ENCODE measurements around the gene CYLD.

Gene CYLD

DNA sequence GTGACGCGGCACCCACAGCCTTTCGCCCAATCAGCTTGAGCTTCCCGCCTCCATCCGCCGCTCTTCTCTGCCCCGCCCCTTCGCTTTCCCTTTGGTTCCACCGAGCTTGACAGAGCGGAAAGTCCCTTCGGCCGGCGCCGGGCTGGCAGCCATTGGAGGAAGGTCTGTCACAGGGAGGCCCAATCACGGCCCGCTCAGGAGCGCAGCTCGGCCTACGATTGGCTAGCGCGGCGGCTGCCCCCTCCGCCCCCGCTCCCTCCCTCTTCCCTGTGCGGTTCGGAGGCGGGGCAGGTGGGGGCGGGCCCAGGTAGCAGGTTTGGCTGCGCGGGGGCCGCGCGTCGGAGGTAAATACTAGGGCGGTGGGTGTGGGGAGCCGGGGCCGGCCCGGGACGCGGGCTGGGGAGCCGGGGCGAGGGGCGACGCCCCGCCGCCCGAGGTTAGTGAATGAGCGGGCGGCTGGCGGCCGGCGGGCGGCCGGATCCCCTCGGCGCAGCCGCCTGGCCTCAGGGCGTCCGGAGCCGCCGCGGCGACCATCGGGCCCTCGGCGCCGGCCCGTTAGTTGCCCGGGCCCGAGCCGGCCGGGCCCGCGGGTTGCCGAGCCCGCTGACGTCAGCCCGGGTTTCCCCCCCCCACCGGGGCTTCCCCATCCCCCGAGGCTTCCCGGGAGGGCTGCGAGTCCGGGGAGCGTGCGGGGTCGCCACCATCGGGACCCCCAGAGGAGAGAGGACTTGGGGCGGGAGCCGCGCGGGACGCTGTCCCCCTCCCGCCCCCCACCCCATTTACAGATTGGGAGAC, at the start of gene CYLD:
Gene CYLD, plus strand, starts transcription at position 306 of the 795 bp plus-strand sequence. CDS start 7,613 bp downstream, outside the sequence.
- no peak for TF ChIP-seq ZNF274 (IDR thresholded peaks at IDR 0.05; ENCODE audit: low read depth, low read length)
- H3K4me3 ChIP-seq (ENCODE audit: low read length): peak within 1 kb of the TSS; percentile 72

DNA sequence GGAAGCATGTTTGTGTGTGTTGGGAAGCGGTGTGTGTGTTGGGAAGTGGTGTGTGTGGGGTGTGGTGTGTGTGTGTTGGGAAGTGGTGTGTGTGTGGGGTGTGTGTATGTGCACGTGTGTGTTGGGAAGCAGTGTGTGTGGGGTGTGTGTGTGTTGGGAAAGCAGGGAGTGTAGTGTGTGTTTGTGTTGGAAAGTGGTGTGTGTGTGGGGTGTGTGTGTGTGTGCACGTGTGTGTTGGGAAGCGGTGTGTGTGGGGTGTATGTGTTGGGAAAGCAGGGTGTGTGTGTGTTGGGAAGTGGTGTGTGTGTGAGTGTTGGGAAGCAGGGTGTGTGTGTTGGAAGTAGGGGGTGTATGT, 49.3 kb upstream of the CYLD start:
- no peak overlapping the region for H3K4me3 ChIP-seq (ENCODE audit: low read length)
- no peak for TF ChIP-seq ZNF274 (IDR thresholded peaks at IDR 0.05; ENCODE audit: low read depth, low read length)

DNA sequence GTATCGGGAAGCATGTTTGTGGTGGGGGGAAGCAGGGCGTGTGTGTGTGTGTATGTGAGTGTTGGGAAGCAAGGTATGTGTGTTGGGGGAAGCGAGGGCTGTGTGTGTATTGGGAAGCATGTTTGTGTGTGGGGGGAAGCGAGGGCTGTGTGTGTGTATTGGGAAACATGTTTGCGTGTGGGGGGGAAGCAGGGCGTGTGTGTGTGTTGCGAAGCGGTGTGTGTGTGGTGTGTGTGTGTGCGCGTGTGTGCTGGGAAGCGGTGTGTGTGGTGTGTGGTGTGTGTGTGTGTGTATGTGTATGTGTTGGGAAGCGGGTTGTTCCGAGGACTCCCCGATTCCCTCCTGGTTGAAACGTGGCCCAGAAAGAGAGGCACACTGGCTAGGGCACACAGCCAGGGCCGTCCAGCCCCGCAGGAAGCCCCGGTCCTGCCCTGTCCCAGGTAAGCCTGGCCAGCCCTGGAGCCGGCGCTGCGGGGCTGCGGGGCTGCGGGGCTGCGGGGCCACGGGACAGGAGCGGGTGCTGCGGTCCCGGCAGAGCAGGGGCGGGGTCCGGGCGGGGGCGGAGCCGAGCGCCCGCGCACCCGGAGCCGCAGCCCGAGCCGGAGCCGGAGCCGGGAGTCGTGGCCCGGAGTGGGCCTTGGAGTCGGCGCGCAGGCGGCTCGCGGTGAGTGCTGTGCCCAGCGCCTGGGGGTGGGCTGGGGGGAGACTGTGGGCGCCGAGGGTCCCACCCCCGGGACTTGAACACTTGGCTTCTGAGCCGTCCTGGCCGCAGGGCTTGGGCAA, 48.7 kb upstream of the CYLD start, which contains the start of gene NOD2:
Gene NOD2, plus strand, starts transcription at position 608 of the 783 bp plus-strand sequence. CDS start 5,890 bp downstream, outside the sequence.
- no peak for TF ChIP-seq ZNF274 (IDR thresholded peaks at IDR 0.05; ENCODE audit: low read depth, low read length)
- peak within 1 kb of the TSS; percentile 77 for H3K4me3 ChIP-seq (ENCODE audit: low read length)

DNA sequence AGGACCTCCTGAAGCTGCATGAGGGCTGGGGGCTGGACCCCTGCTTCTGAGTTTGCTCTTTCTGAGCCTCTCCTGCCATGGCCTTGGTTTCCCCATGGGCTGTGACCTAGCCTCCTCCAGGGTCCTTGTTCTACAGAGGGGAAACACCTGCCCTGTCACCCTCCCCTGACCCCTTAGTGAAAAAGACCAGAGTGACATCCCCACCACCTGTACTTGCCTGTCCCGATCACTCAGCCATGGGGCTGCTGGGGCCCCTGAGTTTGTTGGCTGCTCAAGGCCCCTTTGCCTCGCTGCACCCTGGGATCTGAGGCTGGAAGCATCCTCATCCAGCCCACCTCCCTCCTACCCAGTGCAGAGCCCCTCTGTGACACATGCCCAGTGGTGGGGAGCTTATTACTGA, 47.7 kb upstream of the CYLD start:
- no peak for TF ChIP-seq ZNF274 (IDR thresholded peaks at IDR 0.05; ENCODE audit: low read depth, low read length)
- peak overlapping the region; percentile 77; the same call in 1 of the 2 replicates for H3K4me3 ChIP-seq (ENCODE audit: low read length)

DNA sequence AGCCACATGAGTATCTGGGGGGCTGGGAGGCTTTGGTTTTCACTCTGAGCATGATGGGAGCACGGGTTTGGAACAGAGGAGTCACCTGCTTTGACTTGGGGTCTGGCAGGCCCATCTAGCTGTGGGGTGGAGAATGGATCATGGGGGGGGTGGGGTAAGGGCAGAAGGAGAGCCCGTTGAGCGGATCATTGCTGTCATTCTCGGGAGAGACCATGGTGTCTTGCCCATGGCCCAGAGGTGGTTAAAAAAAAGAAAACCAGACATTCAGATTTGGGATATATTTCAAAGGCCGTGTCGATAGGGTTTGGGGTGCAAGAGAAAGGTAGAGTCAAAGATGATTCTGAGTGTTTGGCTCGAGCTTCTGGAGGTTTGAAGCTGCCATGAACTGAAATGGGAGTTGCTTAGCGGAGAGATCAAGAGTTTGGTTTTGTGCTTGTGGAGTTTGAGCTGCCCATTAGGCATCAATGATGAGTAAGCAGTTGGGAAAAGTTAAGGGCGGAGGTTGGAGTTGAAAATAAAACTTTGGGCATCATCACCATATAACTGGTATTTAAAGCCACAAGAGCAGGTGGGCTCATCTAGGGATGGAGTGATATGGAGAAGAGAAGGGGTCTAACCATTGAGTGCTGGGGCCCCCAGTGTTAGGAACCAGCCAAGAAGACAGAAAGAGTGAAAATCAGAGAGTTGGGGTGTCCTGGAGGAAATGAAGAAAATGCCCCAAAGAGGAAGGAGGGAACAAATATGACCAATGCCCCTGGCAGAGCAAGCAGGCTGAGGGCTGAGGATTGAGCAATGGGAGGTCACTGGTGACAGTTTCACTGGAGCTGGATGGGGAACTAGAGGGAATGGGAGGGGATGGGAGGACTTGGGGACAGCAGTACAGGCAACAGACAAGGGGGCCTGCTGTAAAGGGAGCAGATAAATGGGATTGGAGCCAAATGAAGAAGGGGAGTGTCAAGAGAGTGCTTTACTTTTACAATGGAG, 46.6 kb upstream of the CYLD start:
- H3K4me3 ChIP-seq (ENCODE audit: low read length): no peak overlapping the region; the same call in 1 of the 2 replicates
- TF ChIP-seq ZNF274 (IDR thresholded peaks at IDR 0.05; ENCODE audit: low read depth, low read length): no peak

DNA sequence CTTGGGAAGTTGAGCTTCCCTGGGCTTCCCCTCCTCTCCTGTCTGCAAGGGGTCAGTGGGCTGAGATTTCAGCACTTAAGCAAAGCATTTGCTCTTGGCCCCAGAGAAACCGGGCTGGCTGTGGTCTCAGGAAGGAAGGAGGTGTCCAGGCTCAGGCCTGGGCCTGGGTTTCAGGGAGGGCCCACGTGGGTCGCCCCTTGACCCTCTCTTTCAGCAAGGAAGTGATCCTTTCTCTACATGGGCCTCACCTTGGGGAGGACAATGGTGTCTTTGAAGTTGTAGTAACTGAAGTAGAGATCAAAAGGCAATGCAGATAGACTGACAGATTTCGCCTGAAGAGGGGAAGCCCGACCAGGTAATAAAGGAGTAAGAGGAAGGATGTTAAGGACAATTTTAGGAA, 45.8 kb upstream of the CYLD start:
- no peak for TF ChIP-seq ZNF274 (IDR thresholded peaks at IDR 0.05; ENCODE audit: low read depth, low read length)
- H3K4me3 ChIP-seq (ENCODE audit: low read length): no peak overlapping the region; the same call in 1 of the 2 replicates

DNA sequence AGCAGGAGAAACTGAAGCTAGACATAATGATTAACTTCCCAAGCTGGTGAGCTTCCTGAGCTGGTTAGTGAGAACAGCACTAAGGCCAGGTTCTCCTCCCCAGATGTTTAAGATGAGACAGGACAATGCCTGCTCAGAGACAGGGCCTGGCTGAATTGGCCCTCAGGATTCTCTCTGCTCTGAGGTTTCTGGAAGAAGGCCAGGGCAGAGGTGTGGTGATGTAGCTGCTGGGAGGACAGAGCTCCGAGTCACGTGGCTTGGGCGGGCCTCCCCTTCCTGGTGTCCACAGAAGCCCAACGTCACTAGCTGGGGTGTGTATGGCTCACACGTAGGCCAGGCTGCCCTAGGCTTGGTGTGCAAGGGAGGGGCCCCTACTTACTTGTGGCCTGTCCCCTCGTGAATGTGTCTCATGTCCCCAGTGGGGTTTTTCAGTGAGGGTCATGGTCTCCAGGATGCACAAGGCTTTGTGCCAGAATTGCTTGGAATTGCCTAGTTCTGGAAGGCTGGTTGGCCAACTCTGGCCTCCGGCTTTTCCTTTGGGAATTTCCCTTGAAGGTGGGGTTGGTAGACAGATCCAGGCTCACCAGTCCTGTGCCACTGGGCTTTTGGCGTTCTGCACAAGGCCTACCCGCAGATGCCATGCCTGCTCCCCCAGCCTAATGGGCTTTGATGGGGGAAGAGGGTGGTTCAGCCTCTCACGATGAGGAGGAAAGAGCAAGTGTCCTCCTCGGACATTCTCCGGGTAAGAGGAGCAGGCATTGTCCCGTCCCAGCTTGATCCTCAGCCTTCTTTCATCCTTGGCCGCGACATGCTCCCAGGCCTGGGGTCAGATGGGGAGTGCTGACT, 45.1 kb upstream of the CYLD start:
- H3K4me3 ChIP-seq (ENCODE audit: low read length): no peak overlapping the region; the same call in 1 of the 2 replicates
- TF ChIP-seq ZNF274 (IDR thresholded peaks at IDR 0.05; ENCODE audit: low read depth, low read length): no peak

DNA sequence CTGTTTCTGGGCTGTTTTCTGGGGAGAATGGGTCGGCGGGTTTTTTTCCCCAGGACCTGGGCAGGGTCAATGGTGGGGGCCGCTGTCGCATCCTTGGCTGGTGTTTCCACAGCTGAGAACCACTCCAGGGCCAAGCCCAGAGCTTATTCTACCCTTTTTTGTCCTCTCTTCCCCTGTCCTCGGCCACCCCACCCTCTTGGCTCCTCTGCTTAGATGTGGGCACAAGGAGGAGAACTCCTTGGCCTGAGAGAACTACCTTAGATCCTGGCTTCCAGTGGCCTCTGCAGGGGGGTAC, 44.5 kb upstream of the CYLD start:
- no peak for TF ChIP-seq ZNF274 (IDR thresholded peaks at IDR 0.05; ENCODE audit: low read depth, low read length)
- peak overlapping the region; percentile 50; the same call in 1 of the 2 replicates for H3K4me3 ChIP-seq (ENCODE audit: low read length)

DNA sequence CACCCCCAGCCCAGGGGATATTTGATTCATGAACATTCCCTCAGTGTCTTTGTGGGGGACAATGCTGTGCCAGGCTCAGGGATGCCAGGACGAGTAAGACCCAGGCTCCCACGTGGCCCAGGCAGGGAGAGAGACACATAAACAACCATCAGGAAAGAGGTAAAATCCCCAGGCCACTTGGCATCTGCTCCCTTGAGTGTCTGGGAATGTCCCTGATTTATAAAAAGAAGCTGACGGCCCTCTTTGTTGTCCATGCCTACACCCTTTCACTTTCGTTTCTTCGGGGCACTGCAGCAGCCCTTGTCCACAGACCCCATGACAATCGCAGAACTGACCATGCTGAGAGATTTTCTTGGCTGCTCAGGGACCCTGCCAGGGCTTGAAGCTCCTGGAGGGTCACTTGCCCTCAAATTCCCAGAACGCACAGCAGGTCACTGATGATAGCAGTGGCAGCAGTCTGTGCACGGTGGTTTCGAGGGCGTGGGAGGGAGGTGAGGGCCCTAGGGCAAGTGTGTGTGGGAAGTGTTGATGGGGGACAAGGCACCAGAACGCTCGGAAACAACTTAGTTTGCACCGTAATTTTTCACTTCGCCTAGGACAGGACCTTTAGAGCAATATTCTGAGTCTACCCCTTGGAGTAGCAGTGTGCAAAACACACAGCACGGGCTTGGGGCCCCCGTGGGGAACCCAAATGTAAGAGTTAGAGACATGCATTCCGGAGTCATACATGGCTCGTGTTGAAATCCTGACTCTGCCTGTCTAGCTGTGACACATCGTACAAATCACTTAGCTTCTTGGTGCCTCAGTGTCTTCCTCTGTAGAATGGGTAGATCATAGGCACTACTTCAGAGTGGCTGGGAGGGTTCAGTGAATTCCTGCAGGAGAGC, 43.8 kb upstream of the CYLD start:
- peak overlapping the region; percentile 50; the same call in 1 of the 2 replicates for H3K4me3 ChIP-seq (ENCODE audit: low read length)
- TF ChIP-seq ZNF274 (IDR thresholded peaks at IDR 0.05; ENCODE audit: low read depth, low read length): no peak

DNA sequence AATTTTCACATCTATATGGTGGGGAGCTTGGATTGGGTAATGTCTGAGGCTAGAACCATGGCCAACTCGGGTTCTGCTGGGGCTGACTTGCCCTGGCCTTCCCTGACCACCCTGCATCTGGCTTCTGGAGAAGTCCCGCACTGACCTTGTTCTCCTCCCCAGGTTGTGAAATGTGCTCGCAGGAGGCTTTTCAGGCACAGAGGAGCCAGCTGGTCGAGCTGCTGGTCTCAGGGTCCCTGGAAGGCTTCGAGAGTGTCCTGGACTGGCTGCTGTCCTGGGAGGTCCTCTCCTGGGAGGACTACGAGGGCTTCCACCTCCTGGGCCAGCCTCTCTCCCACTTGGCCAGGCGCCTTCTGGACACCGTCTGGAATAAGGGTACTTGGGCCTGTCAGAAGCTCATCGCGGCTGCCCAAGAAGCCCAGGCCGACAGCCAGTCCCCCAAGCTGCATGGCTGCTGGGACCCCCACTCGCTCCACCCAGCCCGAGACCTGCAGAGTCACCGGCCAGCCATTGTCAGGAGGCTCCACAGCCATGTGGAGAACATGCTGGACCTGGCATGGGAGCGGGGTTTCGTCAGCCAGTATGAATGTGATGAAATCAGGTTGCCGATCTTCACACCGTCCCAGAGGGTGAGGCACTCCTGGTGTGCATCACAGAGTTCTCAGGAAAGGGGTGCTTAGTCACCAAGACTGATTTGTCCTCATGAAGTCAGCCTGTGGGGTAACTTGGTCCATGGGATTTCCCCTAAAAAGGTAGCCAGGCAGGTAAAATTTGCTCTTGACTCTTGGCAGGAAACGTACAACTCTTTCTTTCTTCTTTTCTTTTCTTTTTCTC, 42.3 kb upstream of the CYLD start:
- H3K4me3 ChIP-seq (ENCODE audit: low read length): no peak overlapping the region
- TF ChIP-seq ZNF274 (IDR thresholded peaks at IDR 0.05; ENCODE audit: low read depth, low read length): no peak

DNA sequence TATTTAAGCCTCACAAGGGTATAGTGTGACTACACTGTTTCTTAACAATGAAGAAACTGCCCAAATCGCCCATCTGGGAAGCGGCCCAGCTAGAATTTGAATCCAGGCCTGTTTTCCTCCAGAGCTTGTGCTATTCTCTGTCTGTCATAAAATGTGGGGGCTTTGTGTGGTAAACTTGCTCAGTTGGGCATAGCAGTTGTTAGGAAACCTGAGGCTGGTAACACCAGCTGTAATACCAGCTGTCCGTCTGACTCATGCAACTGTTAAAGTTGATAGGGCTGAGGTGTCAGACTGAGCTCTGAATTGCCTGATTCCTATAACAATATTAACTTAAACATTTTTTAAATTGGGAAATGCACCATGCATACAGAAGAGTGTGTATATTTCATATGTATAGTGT, 39.2 kb upstream of the CYLD start:
- no peak for TF ChIP-seq ZNF274 (IDR thresholded peaks at IDR 0.05; ENCODE audit: low read depth, low read length)
- no peak overlapping the region for H3K4me3 ChIP-seq (ENCODE audit: low read length)

Data from GM08714 (cell line).